ENCODE measurements around the gene AP1S1.

AP1S1 gene

GRCh38 chr7:101161692-101162471 is 7.6 kb downstream of the AP1S1 start:
- no peak for TF ChIP-seq CTCF (IDR thresholded peaks at IDR 0.05; ENCODE audit: extremely low read depth, missing control alignments)
- DNase-seq (ENCODE audit: low spot score) = no peak

GRCh38 chr7:101162551-101163278 is 8.4 kb downstream of the AP1S1 start:
- DNase-seq (ENCODE audit: low spot score) = peak; percentile 70
- TF ChIP-seq CTCF (IDR thresholded peaks at IDR 0.05; ENCODE audit: extremely low read depth, missing control alignments) = no peak

GRCh38 chr7:101163279-101164070 is 9.2 kb downstream of the AP1S1 start:
- TF ChIP-seq CTCF (IDR thresholded peaks at IDR 0.05; ENCODE audit: extremely low read depth, missing control alignments) = no peak
- DNase-seq (ENCODE audit: low spot score) = peak; percentile 75

GRCh38 chr7:101164071-101164840 is 10.0 kb downstream of the AP1S1 start:
- no peak for TF ChIP-seq CTCF (IDR thresholded peaks at IDR 0.05; ENCODE audit: extremely low read depth, missing control alignments)
- no peak for DNase-seq (ENCODE audit: low spot score)

GRCh38 chr7:101165075-101165957 is 11.0 kb downstream of the AP1S1 start, which contains the start of gene VGF:
VGF (minus strand) TSS chr7:101165569; CDS start chr7:101164843, 726 bp downstream.
- TF ChIP-seq CTCF (IDR thresholded peaks at IDR 0.05; ENCODE audit: extremely low read depth, missing control alignments) = no peak
- DNase-seq (ENCODE audit: low spot score) = peak; percentile 98

- no peak for DNase-seq (ENCODE audit: low spot score)
- no peak for TF ChIP-seq CTCF (IDR thresholded peaks at IDR 0.05; ENCODE audit: extremely low read depth, missing control alignments)
Measured at GRCh38 chr7:101165958-101166647, 11.8 kb downstream of the AP1S1 start.
